NT2/D1 (cell line): ENCODE measurements around the gene GPR61.
A peak's percentile ranks its signal among the peaks of the same experiment; 100 is the strongest.

Experiments used
- DNase-seq: peaks from one replicate; pipeline ENCODE4 v3.0.0-alpha.2; 2011; ENCODE audit warnings: low read depth, low spot score
- H3K27me3 ChIP-seq: 2 replicates; pipeline ENCODE4 v1.6.0; 2011; ENCODE audit warnings: mild to moderate bottlenecking; ENCODE audit not compliant: insufficient read length, insufficient read depth
- H3K36me3 ChIP-seq: 2 replicates; pipeline ENCODE4 v1.6.1; 2011; ENCODE audit warnings: mild to moderate bottlenecking, low read length, mixed read lengths; ENCODE audit not compliant: insufficient read depth, insufficient read length
- H3K4me1 ChIP-seq: 2 replicates; pipeline ENCODE4 v1.5.1; 2011; ENCODE audit not compliant: insufficient read depth, insufficient read length
- H3K4me3 ChIP-seq: 2 replicates; pipeline ENCODE4 v1.5.1; 2011; ENCODE audit warnings: low read depth; ENCODE audit not compliant: insufficient read length
- H3K9ac ChIP-seq: 2 replicates; pipeline ENCODE4 v1.6.0; 2011; ENCODE audit warnings: low read depth; ENCODE audit not compliant: insufficient read length
- H3K9me3 ChIP-seq: 2 replicates; pipeline ENCODE4 v1.5.1; 2011; ENCODE audit warnings: mild to moderate bottlenecking, low read length; ENCODE audit not compliant: insufficient read depth
- SUZ12 ChIP-seq: IDR thresholded peaks from 2 replicates; pipeline ENCODE4 v1.6.1; 2011; ENCODE audit not compliant: insufficient read length, insufficient read depth; ENCODE audit errors: extremely low read depth
- YY1 ChIP-seq: IDR thresholded peaks from 2 replicates; pipeline ENCODE4 v1.6.1; 2011; ENCODE audit not compliant: insufficient read length, insufficient read depth
- ZNF274 ChIP-seq: IDR thresholded peaks from 2 replicates; pipeline ENCODE4 v1.6.1; 2011; ENCODE audit warnings: mild to moderate bottlenecking, low read depth, low read length

Gene GPR61

GRCh38 chr1:109531826-109532364 lies 7.8 kb upstream of the GPR61 start:
- DNase-seq: no peak
- Histone ChIP-seq H3K27me3 (peaks cover 19% of the 10 kb centered on the region), H3K4me3 (no peak overlapping the region), H3K9me3 (no peaks in the 10 kb centered on the region), H3K4me1 (peaks cover 13% of the 10 kb centered on the region), H3K36me3 (no peaks in the 10 kb centered on the region), H3K9ac (no peak overlapping the region)
- no peak for TF ChIP-seq ZNF274
- no peak for TF ChIP-seq SUZ12
- TF ChIP-seq YY1: no peak

DNA sequence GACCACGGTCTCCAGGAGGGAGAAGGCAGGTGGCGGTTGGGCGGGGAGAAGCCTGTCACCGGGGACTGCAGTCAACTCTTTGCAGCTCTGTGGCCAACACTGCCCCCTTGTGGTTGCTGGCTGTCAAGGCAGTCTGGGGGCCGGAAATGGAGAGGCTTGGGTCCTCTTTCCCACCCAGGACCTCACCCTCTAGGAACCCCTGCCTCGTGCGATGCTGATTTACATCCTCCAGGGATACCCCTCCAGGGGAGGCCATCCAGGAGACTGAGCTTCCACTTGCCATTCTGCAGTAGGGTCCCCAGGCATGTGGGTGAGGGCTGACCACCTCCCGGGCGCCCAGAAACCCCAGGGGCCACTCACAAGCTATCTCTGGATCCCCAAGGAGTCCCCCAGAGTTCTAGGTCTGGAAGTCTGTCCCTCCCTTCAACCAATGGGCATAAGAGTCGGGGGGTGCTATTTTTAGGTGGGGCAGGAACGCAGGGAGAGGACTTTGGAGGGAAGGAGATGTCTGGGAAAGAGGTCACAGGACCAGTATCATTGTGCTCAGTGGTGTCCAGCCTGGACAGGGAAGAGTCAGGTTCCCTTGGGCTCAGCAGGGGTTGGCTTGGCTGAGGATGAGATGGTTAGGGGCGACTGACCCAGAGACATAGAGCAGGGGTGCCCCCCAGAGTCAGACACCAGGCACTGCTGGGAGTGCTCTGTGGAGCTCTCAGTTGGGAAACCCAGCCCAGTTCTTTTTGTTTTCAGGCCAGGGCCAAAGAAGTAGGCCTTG lies 7.1 kb upstream of the GPR61 start:
- TF ChIP-seq YY1: no peak
- no peak for TF ChIP-seq ZNF274
- TF ChIP-seq SUZ12: no peak
- peaks cover 13% of the 10 kb centered on the region for H3K4me1 ChIP-seq
- H3K27me3 ChIP-seq: peaks cover 13% of the 10 kb centered on the region
- H3K9me3 ChIP-seq: no peaks in the 10 kb centered on the region
- no peak overlapping the region for H3K4me3 ChIP-seq
- DNase-seq: peak; percentile 77
- H3K9ac ChIP-seq: peak overlapping the region; percentile 17
- no peaks in the 10 kb centered on the region for H3K36me3 ChIP-seq

DNA sequence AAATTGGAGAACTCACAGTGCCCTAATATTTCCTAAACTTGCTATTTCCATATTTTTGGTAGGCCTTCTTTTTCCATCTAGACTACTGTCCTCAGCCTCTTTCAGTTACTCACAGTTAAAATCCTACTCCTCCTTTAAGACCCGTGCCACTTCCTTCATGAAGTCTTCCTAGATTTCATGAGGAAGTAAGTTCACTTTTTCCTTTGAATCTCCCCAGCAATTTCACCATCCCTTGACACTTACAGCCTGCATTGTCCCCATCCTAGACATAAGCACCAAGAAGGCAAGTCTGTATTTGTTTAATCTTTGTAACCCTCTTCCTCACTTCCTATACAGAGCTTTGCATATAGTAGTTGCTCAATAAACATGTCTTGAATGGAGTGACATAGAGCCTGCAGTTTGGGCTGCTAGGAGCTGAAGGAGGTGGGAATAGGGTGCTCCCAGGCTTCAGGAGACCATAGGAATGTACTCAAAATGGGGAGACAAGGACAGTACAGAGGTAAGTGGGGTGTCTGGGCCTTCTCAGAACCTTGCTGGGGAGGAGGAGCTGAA lies 5.3 kb upstream of the GPR61 start:
- no peak overlapping the region for H3K9ac ChIP-seq
- H3K4me1 ChIP-seq: peaks cover 16% of the 10 kb centered on the region
- DNase-seq: no peak
- no peaks in the 10 kb centered on the region for H3K36me3 ChIP-seq
- no peak overlapping the region for H3K4me3 ChIP-seq
- TF ChIP-seq YY1 (no peak), SUZ12 (no peak), ZNF274 (no peak)
- H3K27me3 ChIP-seq: peaks cover 12% of the 10 kb centered on the region
- no peaks in the 10 kb centered on the region for H3K9me3 ChIP-seq

GRCh38 chr1:109535481-109535880 lies 4.2 kb upstream of the GPR61 start:
- Histone ChIP-seq H3K36me3 (no peaks in the 10 kb centered on the region), H3K9me3 (no peaks in the 10 kb centered on the region), H3K27me3 (peaks cover 12% of the 10 kb centered on the region), H3K9ac (no peak overlapping the region), H3K4me1 (peaks cover 19% of the 10 kb centered on the region), H3K4me3 (no peak overlapping the region)
- DNase-seq: no peak
- no peak for TF ChIP-seq ZNF274
- TF ChIP-seq SUZ12: no peak
- TF ChIP-seq YY1: no peak

- no peaks in the 10 kb centered on the region for H3K9me3 ChIP-seq
- H3K4me3 ChIP-seq: no peak overlapping the region
- no peak overlapping the region for H3K9ac ChIP-seq
- H3K36me3 ChIP-seq: no peaks in the 10 kb centered on the region
- H3K4me1 ChIP-seq: peaks cover 20% of the 10 kb centered on the region
- peaks cover 7% of the 10 kb centered on the region for H3K27me3 ChIP-seq
- TF ChIP-seq YY1 (no peak), ZNF274 (no peak), SUZ12 (no peak)
- DNase-seq: no peak
These were observed 3.6 kb upstream of the GPR61 start for GRCh38 chr1:109535971-109536491.

DNA sequence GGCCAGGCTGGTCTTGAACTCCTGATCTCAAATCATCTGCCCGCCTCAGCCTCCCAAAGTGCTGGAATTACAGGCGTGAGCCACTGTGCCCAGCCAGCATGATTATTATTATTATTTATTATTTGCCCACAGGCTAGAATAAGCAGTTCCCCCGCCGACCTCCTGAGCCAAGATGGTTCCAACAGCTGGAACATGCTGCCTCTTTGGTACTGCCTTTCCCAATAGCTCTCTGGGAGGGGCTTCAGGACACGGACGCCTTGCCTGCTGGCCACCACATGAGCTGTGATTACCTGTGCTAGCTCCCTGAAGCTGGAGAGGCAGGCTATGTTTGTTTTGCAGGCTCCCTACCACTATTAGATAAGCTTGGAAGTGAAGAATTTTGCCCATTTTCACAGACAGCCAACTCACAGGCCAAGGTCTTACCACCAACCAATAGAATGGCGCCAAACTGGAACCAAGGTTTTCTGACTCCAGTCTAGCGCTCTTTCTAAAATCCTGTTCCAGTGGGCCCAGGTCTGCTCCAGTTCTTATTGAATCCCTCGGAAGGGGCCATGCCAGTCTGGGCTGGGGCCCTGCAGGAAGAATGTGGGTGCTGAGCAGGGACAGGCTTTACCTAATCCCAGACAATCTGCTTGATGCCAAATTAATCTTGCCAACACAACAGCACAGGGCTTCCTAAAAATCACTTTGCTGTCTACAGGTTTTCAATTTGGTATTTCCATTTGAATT lies 2.1 kb upstream of the GPR61 start:
- Histone ChIP-seq H3K4me3 (no peak overlapping the region), H3K27me3 (no peaks in the 10 kb centered on the region), H3K9me3 (no peaks in the 10 kb centered on the region), H3K9ac (no peak overlapping the region), H3K36me3 (no peaks in the 10 kb centered on the region), H3K4me1 (peaks cover 15% of the 10 kb centered on the region)
- no peak for TF ChIP-seq ZNF274
- no peak for DNase-seq

DNA sequence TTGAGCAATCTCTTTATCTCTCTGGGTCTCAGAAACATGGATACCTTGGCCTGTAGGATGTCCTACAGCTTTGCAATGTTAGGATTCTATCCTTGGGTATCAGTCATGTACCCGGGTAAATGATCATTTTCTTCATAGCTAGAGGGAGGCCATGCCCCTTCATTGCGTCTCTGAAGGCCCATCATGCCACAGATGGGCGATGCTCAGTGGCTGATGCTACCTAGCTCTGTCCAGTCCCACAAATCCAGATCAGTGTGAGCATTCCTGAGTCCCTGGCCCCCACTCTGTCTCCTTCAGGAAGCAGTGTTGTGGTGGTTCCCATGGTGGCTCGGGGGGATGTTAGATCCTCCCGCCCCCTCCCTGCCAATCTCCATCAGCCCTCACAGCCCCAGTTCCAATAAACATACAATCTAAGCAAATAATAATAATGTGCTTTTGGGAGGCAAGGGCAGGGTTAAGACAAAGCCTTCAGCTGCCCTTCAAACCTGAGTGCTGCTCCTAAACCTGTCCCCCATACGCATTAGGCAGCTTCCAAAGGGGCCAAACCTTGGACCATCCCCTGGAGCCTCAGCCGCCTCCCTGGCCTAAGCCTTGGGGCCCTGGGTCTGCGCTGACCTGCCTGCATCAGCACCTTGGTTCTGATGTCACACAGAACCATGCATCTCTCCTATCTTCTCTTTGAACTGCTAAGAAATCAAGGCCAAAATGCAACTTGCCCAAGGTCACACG lies 681 bp upstream of the GPR61 start:
- TF ChIP-seq YY1 (no peak), ZNF274 (no peak), SUZ12 (no peak)
- H3K36me3 ChIP-seq: no peaks in the 10 kb centered on the region
- H3K9ac ChIP-seq: no peak overlapping the region
- peaks cover 13% of the 10 kb centered on the region for H3K4me1 ChIP-seq
- no peaks in the 10 kb centered on the region for H3K9me3 ChIP-seq
- H3K4me3 ChIP-seq: no peak overlapping the region
- no peaks in the 10 kb centered on the region for H3K27me3 ChIP-seq
- DNase-seq: no peak
